OCI-LY7 (cell line): ENCODE data around the gene PGBD1.

Source experiments
- CTCF ChIP-seq: fragments of 200-600 bp; sonication (generic); conservative IDR thresholded peaks from 2 replicates; pipeline ENCODE4 v1.5.1; 2014; ENCODE audit warnings: mild to moderate bottlenecking, antibody characterized with exemption, low read length, moderate library complexity, mixed read lengths
- EZH2phosphoT487 ChIP-seq: fragments of 200-600 bp; sonication (generic); IDR thresholded peaks from 2 replicates; pipeline ENCODE4 v1.6.1; 2018; ENCODE audit warnings: low read depth, borderline replicate concordance, mild to moderate bottlenecking, mixed run types, antibody characterized with exemption, low read length, moderate library complexity, mixed read lengths

- TF ChIP-seq CTCF: no peak
- TF ChIP-seq EZH2phosphoT487: no peak
Measured at GRCh38 chr6:28333047-28333446, 51.7 kb downstream of the PGBD1 start.
